ENCODE results near the gene SYT5. TPM values are rescaled to one million over a fixed set of nuclear protein-coding genes. Genes with fewer than 3 reads are reported as not detected.

The SYT5 gene
- total RNA-seq, 2 donors from 2014 or later: 0.67 to 3.2 TPM

- Histone ChIP-seq H3K27me3 (no peaks in the 10 kb centered on the region), H3K36me3 (no peaks in the 10 kb centered on the region), H3K4me1 (no peaks in the 10 kb centered on the region), H3K9me3 (no peaks in the 10 kb centered on the region), H3K9ac (ENCODE audit: low read depth in 2 of 2, low read length in 2 of 2) (no peak overlapping the region), H3K27ac (no peak overlapping the region), H3K4me3 (no peak overlapping the region)
- intact Hi-C loops (cut with DNase I): no loop called here
- DNase-seq: no peak
- TF ChIP-seq, protein P1, sequence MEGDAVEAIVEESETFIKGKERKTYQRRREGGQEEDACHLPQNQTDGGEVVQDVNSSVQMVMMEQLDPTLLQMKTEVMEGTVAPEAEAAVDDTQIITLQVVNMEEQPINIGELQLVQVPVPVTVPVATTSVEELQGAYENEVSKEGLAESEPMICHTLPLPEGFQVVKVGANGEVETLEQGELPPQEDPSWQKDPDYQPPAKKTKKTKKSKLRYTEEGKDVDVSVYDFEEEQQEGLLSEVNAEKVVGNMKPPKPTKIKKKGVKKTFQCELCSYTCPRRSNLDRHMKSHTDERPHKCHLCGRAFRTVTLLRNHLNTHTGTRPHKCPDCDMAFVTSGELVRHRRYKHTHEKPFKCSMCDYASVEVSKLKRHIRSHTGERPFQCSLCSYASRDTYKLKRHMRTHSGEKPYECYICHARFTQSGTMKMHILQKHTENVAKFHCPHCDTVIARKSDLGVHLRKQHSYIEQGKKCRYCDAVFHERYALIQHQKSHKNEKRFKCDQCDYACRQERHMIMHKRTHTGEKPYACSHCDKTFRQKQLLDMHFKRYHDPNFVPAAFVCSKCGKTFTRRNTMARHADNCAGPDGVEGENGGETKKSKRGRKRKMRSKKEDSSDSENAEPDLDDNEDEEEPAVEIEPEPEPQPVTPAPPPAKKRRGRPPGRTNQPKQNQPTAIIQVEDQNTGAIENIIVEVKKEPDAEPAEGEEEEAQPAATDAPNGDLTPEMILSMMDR (IDR thresholded peaks at IDR 0.05): no peak
Measured at GRCh38 chr19:55189403-55189835, 9.3 kb upstream of the SYT5 start.

DNA sequence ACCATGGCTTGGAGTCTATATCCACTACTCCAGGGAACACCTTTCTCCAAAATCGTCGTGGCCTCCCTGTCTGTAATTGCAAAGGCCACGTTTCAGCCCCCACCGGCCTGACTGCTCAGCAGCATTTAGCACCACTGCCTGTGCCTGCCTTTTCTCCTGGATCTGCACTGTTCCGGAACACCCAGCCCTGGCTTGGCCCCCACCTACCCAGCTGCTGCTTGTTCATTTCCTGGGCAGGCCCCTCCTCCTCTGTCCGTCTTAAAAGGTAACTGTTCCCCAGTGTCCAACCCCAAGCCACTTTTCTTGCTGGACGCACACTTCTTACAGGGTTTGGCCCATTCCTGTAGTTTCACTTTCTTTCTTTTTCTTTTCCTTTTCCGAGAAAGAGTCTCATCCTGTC is 8.5 kb upstream of the SYT5 start:
- no peak for DNase-seq
- no peak overlapping the region for H3K27ac ChIP-seq
- no peak overlapping the region for H3K9ac ChIP-seq (ENCODE audit: low read depth in 2 of 2, low read length in 2 of 2)
- H3K9me3 ChIP-seq: no peaks in the 10 kb centered on the region
- no peaks in the 10 kb centered on the region for H3K36me3 ChIP-seq
- H3K27me3 ChIP-seq: no peaks in the 10 kb centered on the region
- H3K4me1 ChIP-seq: no peaks in the 10 kb centered on the region
- TF ChIP-seq, protein P1 (IDR thresholded peaks at IDR 0.05): no peak
- H3K4me3 ChIP-seq: no peak overlapping the region
- intact Hi-C loops (cut with DNase I): no loop called here

DNA sequence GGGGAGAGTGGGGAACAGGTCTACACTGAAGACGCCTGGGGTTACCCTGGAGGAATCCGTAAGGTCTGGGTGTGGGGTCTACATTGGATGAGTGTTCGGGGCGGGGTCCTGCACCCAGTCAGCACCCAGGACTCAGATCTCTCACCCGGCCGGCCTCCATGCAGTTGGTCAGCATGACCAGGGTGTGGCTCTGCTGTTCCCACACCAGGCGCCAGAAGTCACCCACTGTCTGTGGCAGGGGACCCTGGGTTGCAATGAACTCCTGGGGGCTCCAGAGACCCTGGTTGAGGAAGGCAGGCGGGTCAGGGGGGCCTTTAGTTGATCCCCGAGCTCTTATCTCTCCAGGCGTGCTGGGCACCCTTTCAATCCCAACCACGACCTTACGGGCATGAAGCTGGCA is 6.0 kb upstream of the SYT5 start:
- Histone ChIP-seq H3K9ac (ENCODE audit: low read depth in 2 of 2, low read length in 2 of 2) (no peak overlapping the region), H3K36me3 (no peaks in the 10 kb centered on the region), H3K27ac (no peak overlapping the region), H3K4me1 (no peaks in the 10 kb centered on the region), H3K4me3 (no peak overlapping the region), H3K9me3 (no peaks in the 10 kb centered on the region), H3K27me3 (peaks cover 7% of the 10 kb centered on the region)
- intact Hi-C loops (cut with DNase I): no loop called here
- TF ChIP-seq, protein P1 (IDR thresholded peaks at IDR 0.05): no peak
- no peak for DNase-seq

- H3K27me3 ChIP-seq: peaks cover 23% of the 10 kb centered on the region
- H3K9ac ChIP-seq (ENCODE audit: low read depth in 2 of 2, low read length in 2 of 2): no peak overlapping the region
- no peak overlapping the region for H3K4me3 ChIP-seq
- DNase-seq: no peak
- H3K27ac ChIP-seq: no peak overlapping the region
- intact Hi-C loops (cut with DNase I): no loop called here
- H3K4me1 ChIP-seq: peaks cover 8% of the 10 kb centered on the region
- TF ChIP-seq, protein P1 (IDR thresholded peaks at IDR 0.05): no peak
- no peaks in the 10 kb centered on the region for H3K9me3 ChIP-seq
- no peaks in the 10 kb centered on the region for H3K36me3 ChIP-seq
Measured at GRCh38 chr19:55181740-55182139, 1.7 kb upstream of the SYT5 start.

DNA sequence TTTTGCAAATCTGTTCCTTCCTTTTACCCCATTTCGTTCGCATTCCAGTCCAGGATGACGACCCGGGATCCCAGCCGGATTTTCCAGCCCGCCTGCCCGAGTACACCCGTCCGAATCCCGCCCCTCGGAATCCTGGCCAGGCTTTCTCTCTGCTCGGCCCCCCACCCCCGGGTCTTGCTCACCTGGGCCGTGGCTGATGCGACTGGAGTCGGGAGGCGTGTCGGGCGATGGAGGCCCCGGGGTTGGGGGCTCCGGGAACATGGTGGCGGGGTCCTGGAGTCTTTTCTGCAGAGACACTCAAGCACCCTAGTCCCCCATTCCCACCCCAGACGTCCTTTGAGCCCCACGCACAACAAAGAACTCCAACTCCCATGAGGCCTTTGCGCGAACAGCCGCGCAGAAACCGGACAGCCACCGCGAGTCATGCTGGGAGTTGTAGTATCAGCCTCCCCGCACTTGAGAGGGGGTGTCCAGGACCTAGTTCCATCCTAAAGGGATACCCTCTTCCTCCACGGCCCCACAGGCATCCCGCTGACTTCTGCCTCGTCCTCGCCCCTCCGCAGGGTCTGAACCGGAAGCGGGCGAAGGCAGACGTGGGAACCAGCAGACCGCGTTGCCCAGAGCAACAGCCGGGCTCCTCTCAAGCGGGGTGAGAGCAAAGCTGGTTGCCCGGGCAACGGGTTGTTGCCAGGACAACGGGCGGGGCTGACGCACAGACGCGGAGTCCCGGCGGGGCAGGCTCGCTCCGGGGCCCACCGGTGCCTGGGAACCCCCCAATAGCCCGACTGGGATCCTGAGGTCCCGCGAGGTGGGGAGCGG is 1.1 kb downstream of the SYT5 start:
- DNase-seq: peak; percentile 64
- no peak overlapping the region for H3K27ac ChIP-seq
- TF ChIP-seq, protein P1 (IDR thresholded peaks at IDR 0.05): no peak
- peaks cover 8% of the 10 kb centered on the region for H3K4me1 ChIP-seq
- no peaks in the 10 kb centered on the region for H3K36me3 ChIP-seq
- no peaks in the 10 kb centered on the region for H3K9me3 ChIP-seq
- no peak overlapping the region for H3K9ac ChIP-seq (ENCODE audit: low read depth in 2 of 2, low read length in 2 of 2)
- peak overlapping the region; percentile 15 for H3K4me3 ChIP-seq
- peaks cover 29% of the 10 kb centered on the region for H3K27me3 ChIP-seq
- intact Hi-C loops (cut with DNase I): no loop called here
